ENCODE data around the gene ANKIB1. TPM values are rescaled to one million over a fixed set of nuclear protein-coding genes. Genes with fewer than 3 reads are reported as not detected.
"Not testable (repeated sequence)": the region's sequence is repeated elsewhere in the genome, so short reads cannot be mapped to it uniquely, and the experiment has no call there.

ANKIB1 gene
- total RNA-seq, 1 donor from 2014 or later, result 37.3 TPM

DNA sequence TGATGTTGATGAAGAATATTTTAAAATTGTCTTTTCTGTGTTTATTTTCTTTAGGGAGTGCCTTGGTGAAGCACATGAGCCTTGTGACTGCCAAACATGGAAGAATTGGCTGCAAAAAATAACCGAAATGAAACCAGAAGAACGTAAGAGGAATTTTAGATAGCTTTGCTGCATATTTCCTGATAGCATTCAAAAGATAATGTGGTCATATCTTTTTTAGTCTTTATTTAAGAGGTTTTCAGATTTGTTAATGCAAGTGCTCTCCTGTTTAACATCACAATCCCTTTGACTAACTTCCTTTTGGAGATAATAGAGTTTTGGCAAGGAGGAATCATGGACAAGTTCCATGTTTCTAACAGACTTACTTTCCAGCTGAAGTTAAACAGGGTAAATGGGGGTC is 116.4 kb downstream of the ANKIB1 start:
- no peak for ATAC-seq (ENCODE audit: poor library complexity)
- intact Hi-C loops (cut with DNase I), result no loop called here

GRCh38 chr7:92366730-92367129 is 121.0 kb downstream of the ANKIB1 start:
- DNase-seq, result no peak

More for the DNA sequence above, 116.4 kb downstream of the ANKIB1 start:
- no peak for DNase-seq

GRCh38 chr7:92368741-92369140 is 123.0 kb downstream of the ANKIB1 start:
- DNase-seq (no peak), ATAC-seq (ENCODE audit: poor library complexity) (no peak)
- intact Hi-C loops (cut with DNase I), result no loop called here

More at GRCh38 chr7:92366730-92367129, 121.0 kb downstream of the ANKIB1 start:
- intact Hi-C loops (cut with DNase I), result no loop called here
- no peak for ATAC-seq (ENCODE audit: poor library complexity)

- intact Hi-C loops (cut with DNase I), result no loop called here
- ATAC-seq (ENCODE audit: poor library complexity) (no peak), DNase-seq (no peak)
Measured at GRCh38 chr7:92375013-92375412, 129.2 kb downstream of the ANKIB1 start.

DNA sequence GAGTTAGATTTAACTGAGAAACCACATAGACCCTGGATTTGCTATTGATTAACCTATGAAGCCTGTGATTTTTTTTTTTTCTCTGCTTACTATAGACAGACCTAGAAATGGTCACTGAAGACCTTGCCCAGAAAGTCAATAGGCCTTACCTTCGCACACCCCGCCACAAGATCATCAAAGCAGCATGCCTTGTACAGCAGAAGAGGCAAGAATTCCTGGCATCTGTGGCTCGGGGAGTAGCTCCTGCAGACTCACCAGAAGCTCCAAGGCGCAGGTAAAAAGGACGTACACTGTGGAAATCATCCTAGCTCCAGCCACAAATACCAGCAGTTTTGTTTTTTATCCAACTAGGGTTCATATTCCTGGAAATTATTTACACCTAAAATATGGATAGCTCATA is 145.3 kb downstream of the ANKIB1 start:
- ATAC-seq (ENCODE audit: poor library complexity) (no peak), DNase-seq (no peak)
- intact Hi-C loops (cut with DNase I), result no loop called here

GRCh38 chr7:92397542-92397941 is 151.8 kb downstream of the ANKIB1 start:
- intact Hi-C loops (cut with DNase I), result no loop called here
- no peak for DNase-seq
- ATAC-seq (ENCODE audit: poor library complexity), result no peak

- ATAC-seq (ENCODE audit: poor library complexity) (no peak), DNase-seq (no peak)
- intact Hi-C loops (cut with DNase I), result no loop called here
Measured at GRCh38 chr7:92400013-92400412, 154.2 kb downstream of the ANKIB1 start.

DNA sequence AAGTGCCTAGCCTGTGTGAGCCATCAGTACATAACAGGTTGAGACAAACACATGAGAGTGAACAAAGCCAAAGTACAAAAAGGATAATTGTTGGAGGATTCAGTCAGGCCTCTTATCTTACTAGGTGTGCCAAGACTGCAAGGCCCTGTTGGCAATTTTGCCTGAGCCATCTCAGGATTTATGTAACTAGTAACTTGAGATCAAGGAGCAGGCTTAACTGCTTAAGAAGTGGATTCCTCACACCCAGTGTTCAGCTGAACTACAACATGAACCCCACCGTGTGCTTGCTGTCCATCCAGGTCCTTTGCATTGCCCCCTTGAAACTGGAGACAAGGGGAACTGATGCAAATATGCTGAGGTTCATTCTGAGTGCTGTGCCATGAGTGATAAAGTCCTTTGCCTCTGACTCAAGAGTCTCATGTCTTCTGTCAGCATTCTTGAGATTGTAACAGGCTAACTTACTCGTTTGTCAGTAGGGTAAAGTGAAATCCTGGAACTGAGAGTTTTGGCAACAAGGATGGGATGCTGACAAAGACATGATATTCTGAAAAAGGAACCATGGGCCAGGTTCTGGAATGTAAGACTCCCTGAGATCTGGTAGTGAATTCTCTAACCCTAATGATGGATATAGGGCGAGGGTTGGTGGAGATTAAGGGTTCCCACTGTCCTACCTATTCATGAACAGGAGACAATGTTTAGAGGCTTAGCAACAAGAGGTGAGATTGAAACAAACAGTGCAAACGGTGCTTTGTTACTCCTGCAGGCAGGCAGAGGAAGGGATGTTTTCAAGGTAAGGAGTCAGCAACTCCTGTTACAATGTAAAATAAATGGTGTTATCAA is 157.4 kb downstream of the ANKIB1 start:
- ATAC-seq (ENCODE audit: poor library complexity) (no peak), DNase-seq (no peak)

GRCh38 chr7:92403760-92404074 is 157.9 kb downstream of the ANKIB1 start:
- ATAC-seq (ENCODE audit: poor library complexity), result no peak
- DNase-seq, result no peak
- intact Hi-C loops (cut with DNase I), result no loop called here

More for the DNA sequence above, 157.4 kb downstream of the ANKIB1 start:
- intact Hi-C loops (cut with DNase I), result no loop called here

- no peak for ATAC-seq (ENCODE audit: poor library complexity)
- no peak for DNase-seq
- intact Hi-C loops (cut with DNase I), result no loop called here
Measured at GRCh38 chr7:92404170-92404614, 158.4 kb downstream of the ANKIB1 start.

DNA sequence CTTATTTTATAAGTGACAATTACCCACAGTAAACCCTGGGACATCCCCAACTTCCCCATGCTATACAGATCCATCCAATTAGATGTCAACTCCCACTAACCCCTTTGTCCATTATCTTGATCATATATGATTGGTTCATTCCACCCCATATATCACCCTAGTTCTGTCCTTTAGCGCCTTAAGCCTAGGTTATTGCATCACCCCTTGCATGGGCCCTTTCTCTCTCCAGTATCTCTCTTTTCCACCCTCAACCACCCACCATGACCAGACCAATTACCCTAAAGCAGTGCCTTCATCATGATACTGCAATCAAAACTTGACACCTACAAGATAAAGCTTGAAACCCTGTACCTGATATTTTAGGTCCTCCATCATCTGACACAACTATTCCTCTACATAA is 163.6 kb downstream of the ANKIB1 start:
- DNase-seq, result no peak
- intact Hi-C loops (cut with DNase I), result no loop called here
- no peak for ATAC-seq (ENCODE audit: poor library complexity)

GRCh38 chr7:92410162-92410561 is 164.4 kb downstream of the ANKIB1 start:
- intact Hi-C loops (cut with DNase I); DNase-seq; ATAC-seq (ENCODE audit: poor library complexity): not testable (repeated sequence)

- intact Hi-C loops (cut with DNase I), result no loop called here
- DNase-seq (no peak), ATAC-seq (ENCODE audit: poor library complexity) (no peak)
Measured at GRCh38 chr7:92412745-92413144, 167.0 kb downstream of the ANKIB1 start.

DNA sequence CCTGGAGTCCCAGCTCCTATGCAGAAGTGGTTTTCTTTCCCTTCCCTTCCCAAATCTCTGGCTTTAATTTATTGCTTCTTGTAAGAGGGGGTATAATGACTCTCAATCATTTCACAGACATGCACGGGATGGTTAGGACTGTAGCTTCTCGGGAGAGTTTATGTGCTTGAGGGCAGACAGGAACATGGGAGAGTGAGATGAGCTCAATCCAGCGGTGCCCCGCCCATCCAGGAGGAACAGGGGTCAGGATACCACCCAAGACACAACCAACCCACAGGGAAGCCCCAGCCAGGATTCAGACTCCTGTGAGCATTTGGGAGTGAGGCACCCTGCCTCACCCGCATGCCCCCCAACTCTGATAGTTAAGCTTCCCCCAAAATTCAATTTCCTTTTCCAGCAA is 167.8 kb downstream of the ANKIB1 start:
- ATAC-seq (ENCODE audit: poor library complexity), result no peak
- intact Hi-C loops (cut with DNase I), result no loop called here
- no peak for DNase-seq

DNA sequence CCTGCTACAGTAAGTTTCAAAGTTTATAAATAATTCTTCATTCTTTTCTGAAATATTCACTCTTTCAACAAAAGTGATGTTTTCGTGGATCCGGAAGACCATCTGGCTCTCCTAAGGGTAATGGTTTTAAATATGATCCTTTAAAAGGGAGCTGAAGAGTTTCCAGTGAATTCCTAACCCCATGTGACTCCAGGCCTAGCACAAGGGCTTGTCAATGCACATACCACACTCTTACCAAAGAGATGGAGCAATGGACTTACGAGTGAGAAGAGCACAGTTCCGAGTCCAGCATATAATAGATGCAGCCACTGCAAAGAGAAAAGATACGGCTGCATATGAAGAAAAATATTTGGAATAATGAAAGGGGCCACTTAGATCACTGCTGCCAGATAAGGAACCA is 169.5 kb downstream of the ANKIB1 start:
- ATAC-seq (ENCODE audit: poor library complexity), result no peak
- intact Hi-C loops (cut with DNase I), result no loop called here
- DNase-seq, result no peak

GRCh38 chr7:92417913-92418312 is 172.1 kb downstream of the ANKIB1 start:
- ATAC-seq (ENCODE audit: poor library complexity), result no peak
- intact Hi-C loops (cut with DNase I), result no loop called here

DNA sequence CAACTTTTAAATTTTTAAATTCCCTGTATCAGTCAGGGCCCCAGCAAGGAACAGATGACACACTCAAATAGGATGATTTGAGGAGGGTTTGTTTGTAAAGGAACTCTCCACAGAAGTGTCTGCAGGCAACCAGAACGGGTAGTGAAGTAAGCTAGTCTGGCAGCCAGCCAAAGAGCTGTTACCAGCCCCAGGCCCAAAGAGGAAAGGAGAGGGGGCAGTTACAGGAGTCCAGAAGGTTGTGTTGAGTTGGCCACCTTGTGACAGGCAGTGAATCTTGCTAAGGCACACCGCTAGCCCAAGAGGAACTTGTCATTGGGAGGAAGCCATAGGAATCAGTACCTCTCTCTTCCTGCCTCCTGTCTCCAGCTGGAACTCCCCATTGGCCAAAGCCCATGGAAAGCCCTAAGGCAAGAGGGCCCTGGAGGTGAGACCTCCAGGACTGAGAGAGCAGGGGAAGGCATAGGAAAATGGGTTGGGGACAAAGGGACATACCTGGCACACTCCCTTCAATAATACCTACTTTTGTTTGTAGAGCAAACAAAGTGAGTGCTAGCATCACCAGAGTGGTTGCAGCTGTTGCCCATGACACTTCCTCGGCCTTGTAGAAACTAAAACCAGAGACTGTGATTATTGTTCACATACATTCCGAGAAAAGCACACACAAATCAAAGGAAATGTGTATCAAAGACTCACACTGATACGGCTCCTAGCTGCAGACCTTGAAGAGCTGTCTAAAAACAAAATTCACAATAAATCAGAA is 176.1 kb downstream of the ANKIB1 start:
- no peak for ATAC-seq (ENCODE audit: poor library complexity)
- intact Hi-C loops (cut with DNase I), result no loop called here
- DNase-seq, result no peak

More at GRCh38 chr7:92417913-92418312, 172.1 kb downstream of the ANKIB1 start:
- DNase-seq, result no peak

- intact Hi-C loops (cut with DNase I), result no loop called here
- ATAC-seq (ENCODE audit: poor library complexity), result no peak
- DNase-seq, result no peak
Measured at GRCh38 chr7:92422926-92423325, 177.2 kb downstream of the ANKIB1 start.

- ATAC-seq (ENCODE audit: poor library complexity) (no peak), DNase-seq (no peak)
- intact Hi-C loops (cut with DNase I), result no loop called here
Measured at GRCh38 chr7:92423710-92424131, 177.9 kb downstream of the ANKIB1 start.

Data from Right ventricle myocardium superior (tissue), 1 donor.